NT2/D1 (cell line): Measurements from ENCODE around the gene VCL.

ENCODE experiments used
- SUZ12 ChIP-seq: IDR thresholded peaks from 2 replicates; pipeline ENCODE4 v1.6.1; 2011; ENCODE audit not compliant: insufficient read length, insufficient read depth; ENCODE audit errors: extremely low read depth
- YY1 ChIP-seq: IDR thresholded peaks from 2 replicates; pipeline ENCODE4 v1.6.1; 2011; ENCODE audit not compliant: insufficient read length, insufficient read depth
- ZNF274 ChIP-seq: IDR thresholded peaks from 2 replicates; pipeline ENCODE4 v1.6.1; 2011; ENCODE audit warnings: mild to moderate bottlenecking, low read depth, low read length

- TF ChIP-seq YY1 (no peak), SUZ12 (no peak), ZNF274 (no peak)
Observed at GRCh38 chr10:74088722-74089121, 90.8 kb downstream of the VCL start.
